Loucy (cell line): Measurements from ENCODE around the gene DIP2A.
"Not testable (repeated sequence)": the region's sequence is repeated elsewhere in the genome, so short reads cannot be mapped to it uniquely, and the experiment has no call there.

Experiments used
- H2AFZ ChIP-seq: fragments of 200-600 bp; sonication (generic); 2 replicates; pipeline ENCODE4 v1.6.0; 2016; ENCODE audit warnings: antibody characterized with exemption, mild to moderate bottlenecking, low read length, moderate library complexity
- H3F3A ChIP-seq: fragments of 200-600 bp; 2 replicates; pipeline ENCODE4 v1.6.0; 2016; ENCODE audit warnings: antibody characterized with exemption, low read depth, mild to moderate bottlenecking
- H3K27me3 ChIP-seq: fragments of 200-600 bp; sonication (generic); 2 replicates; pipeline ENCODE4 v1.6.1; 2014; ENCODE audit warnings: low read length, mild to moderate bottlenecking; ENCODE audit not compliant: insufficient read depth, poor library complexity, severe bottlenecking
- H3K36me3 ChIP-seq: fragments of 200-600 bp; sonication (generic); 2 replicates; pipeline ENCODE4 v1.6.1; 2016; ENCODE audit warnings: low read length; ENCODE audit not compliant: insufficient read depth
- H3K4me1 ChIP-seq: fragments of 200-600 bp; sonication (generic); 2 replicates; pipeline ENCODE4 v1.5.1; 2014; ENCODE audit warnings: low read length, mild to moderate bottlenecking; ENCODE audit not compliant: insufficient read depth, poor library complexity, severe bottlenecking
- H3K4me2 ChIP-seq: fragments of 200-600 bp; sonication (generic); 2 replicates; pipeline ENCODE4 v1.6.0; 2014; ENCODE audit warnings: antibody characterized with exemption, low read length, low read depth, mild to moderate bottlenecking; ENCODE audit not compliant: poor library complexity, severe bottlenecking
- H3K4me3 ChIP-seq: fragments of 200-600 bp; sonication (generic); 2 replicates; pipeline ENCODE4 v1.5.1; 2014; ENCODE audit warnings: low read length, mild to moderate bottlenecking, mixed read lengths; ENCODE audit not compliant: poor library complexity, severe bottlenecking
- H3K79me2 ChIP-seq: fragments of 200-600 bp; sonication (generic); 2 replicates; pipeline ENCODE4 v1.6.1; 2014; ENCODE audit warnings: low read length; ENCODE audit not compliant: insufficient read depth
- H3K9ac ChIP-seq: fragments of 200-600 bp; sonication (generic); 2 replicates; pipeline ENCODE4 v1.6.0; 2014; ENCODE audit warnings: mild to moderate bottlenecking, low read depth, low read length, moderate library complexity; ENCODE audit not compliant: poor library complexity, severe bottlenecking
- H3K9me2 ChIP-seq: fragments of 200-600 bp; sonication (generic); replicated peaks from 2 replicates; pipeline ENCODE4 v1.6.1; 2016; ENCODE audit warnings: low read depth, low read length, mixed read lengths
- H3K9me3 ChIP-seq: fragments of 200-600 bp; sonication (generic); 2 replicates; pipeline ENCODE4 v1.6.1; 2014; ENCODE audit warnings: mild to moderate bottlenecking, antibody characterized with exemption, low read length, low read depth; ENCODE audit not compliant: insufficient read depth
- H4K20me1 ChIP-seq: fragments of 200-600 bp; sonication (generic); 2 replicates; pipeline ENCODE4 v1.6.0; 2014; ENCODE audit warnings: antibody characterized with exemption, low read length, mild to moderate bottlenecking; ENCODE audit not compliant: insufficient read depth, poor library complexity, severe bottlenecking
- EZH2phosphoT487 ChIP-seq: fragments of 200-600 bp; IDR thresholded peaks from 2 replicates; pipeline ENCODE4 v1.6.1; 2018; ENCODE audit warnings: antibody characterized with exemption, mild to moderate bottlenecking, moderate library complexity, borderline replicate concordance
- TF ChIP-seq, protein P1 (sequence below): fragments of 200-600 bp; sonication (generic); conservative IDR thresholded peaks from 2 replicates; pipeline ENCODE4 v1.5.1; 2014; ENCODE audit warnings: mild to moderate bottlenecking, antibody characterized with exemption, low read length

The DIP2A gene

DNA sequence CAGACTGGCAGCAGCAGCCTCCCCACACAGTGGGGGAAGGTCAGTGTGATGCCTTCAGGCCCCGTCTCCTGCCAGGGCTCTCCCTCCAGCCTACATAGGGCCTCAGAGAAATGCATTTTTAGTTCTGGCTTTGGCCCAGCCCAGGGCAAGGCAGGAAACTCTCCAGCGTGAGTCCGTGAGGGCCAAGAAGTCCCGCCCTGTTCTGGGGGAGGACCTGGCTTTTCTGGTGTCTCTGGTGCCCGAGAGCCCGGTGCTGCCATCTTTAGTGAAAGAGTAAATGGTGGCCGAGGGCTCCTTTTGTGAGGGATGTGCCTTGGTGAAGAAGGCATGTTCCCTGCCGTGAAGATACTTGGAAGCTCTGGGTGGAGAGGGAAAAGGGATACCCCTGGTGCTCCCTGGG, 14.8 kb upstream of the DIP2A start:
- Histone ChIP-seq H3K79me2 (no peaks in the 10 kb centered on the region), H3K4me1 (no peaks in the 10 kb centered on the region), H3K27me3 (no peaks in the 10 kb centered on the region), H3K9me3 (peaks cover 8% of the 10 kb centered on the region; the same call in 1 of the 2 replicates), H2AFZ (no peak overlapping the region), H4K20me1 (no peaks in the 10 kb centered on the region), H3F3A (no peaks in the 10 kb centered on the region), H3K4me3 (no peak overlapping the region), H3K36me3 (peaks cover 56% of the 10 kb centered on the region), H3K4me2 (no peak overlapping the region), H3K9ac (no peak overlapping the region), H3K9me2 (no peaks in the 10 kb centered on the region)
- TF ChIP-seq, protein P1, sequence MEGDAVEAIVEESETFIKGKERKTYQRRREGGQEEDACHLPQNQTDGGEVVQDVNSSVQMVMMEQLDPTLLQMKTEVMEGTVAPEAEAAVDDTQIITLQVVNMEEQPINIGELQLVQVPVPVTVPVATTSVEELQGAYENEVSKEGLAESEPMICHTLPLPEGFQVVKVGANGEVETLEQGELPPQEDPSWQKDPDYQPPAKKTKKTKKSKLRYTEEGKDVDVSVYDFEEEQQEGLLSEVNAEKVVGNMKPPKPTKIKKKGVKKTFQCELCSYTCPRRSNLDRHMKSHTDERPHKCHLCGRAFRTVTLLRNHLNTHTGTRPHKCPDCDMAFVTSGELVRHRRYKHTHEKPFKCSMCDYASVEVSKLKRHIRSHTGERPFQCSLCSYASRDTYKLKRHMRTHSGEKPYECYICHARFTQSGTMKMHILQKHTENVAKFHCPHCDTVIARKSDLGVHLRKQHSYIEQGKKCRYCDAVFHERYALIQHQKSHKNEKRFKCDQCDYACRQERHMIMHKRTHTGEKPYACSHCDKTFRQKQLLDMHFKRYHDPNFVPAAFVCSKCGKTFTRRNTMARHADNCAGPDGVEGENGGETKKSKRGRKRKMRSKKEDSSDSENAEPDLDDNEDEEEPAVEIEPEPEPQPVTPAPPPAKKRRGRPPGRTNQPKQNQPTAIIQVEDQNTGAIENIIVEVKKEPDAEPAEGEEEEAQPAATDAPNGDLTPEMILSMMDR, result no peak
- TF ChIP-seq EZH2phosphoT487, result no peak

DNA sequence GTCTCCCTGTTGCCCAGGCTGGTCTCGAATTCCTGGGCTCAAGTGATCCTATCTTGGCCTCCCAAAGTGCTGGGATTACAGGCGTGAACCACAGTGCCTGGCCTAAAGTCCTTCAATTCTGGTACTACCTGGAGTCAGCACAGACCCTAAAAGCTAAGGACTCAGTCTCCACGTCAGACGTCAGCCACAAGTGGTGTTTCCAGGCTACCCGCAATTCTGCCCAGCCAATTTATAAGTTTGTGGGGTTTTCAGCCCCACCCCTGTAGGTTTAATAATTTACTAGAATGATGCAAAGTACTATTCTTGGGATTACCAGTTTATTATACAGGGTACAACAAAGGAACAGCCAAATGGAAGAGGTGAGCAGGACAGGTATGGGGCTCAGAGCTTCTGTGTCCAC, 10.6 kb upstream of the DIP2A start:
- Histone ChIP-seq H3K36me3 (peaks cover 14% of the 10 kb centered on the region; the same call in 1 of the 2 replicates), H4K20me1 (no peaks in the 10 kb centered on the region), H3K27me3 (no peaks in the 10 kb centered on the region), H2AFZ (no peak overlapping the region), H3F3A (no peaks in the 10 kb centered on the region), H3K9me3 (peaks cover 12% of the 10 kb centered on the region; the same call in 1 of the 2 replicates), H3K4me1 (no peaks in the 10 kb centered on the region), H3K9ac (no peak overlapping the region), H3K9me2 (no peaks in the 10 kb centered on the region), H3K4me2 (no peak overlapping the region), H3K79me2 (no peaks in the 10 kb centered on the region), H3K4me3 (no peak overlapping the region)
- no peak for TF ChIP-seq EZH2phosphoT487
- TF ChIP-seq, protein P1, result no peak

DNA sequence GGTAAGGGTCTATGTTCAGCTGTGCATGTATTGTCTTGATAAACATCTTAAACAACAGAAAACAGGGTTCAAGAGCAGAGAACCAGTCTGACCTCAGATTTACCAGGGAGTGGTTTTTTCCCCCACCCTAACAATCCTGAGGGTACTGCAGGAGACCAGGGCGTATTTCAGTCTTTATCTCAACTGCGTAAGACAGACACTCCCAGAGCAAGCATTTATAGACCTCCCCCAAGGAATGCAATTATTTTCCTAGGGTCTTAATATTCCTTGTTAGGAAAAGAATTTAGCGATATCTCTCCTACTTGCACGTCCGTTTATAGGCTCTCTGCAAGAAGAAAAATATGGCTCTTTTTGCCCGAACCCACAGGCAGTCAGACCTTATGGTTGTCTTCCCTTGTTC, 9.8 kb upstream of the DIP2A start:
- H4K20me1 ChIP-seq, H3K27me3 ChIP-seq, H3K9me2 ChIP-seq, H3K4me3 ChIP-seq, H2AFZ ChIP-seq, H3K36me3 ChIP-seq, H3K4me2 ChIP-seq, H3F3A ChIP-seq, H3K79me2 ChIP-seq, H3K4me1 ChIP-seq, H3K9ac ChIP-seq: not testable (repeated sequence)
- H3K9me3 ChIP-seq, result peaks cover 12% of the 10 kb centered on the region; the same call in 1 of the 2 replicates

DNA sequence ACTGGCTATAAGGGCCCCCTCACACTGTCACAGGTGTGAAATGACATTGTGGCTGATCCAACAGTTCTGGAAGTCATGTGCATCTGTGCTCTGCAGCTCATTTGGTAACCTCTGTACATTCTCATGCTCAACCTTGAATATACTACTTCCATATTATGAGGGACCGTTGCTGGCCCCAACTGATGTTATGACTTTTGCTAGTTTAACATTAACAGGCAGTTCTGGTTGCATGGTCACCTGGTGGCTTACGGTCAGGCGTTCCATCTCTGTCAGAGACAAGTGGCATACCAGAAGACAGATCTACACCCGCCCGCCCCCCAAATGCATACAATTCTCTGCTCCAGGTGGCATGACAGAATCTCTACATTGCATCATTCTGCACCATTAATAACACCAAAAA, 6.0 kb upstream of the DIP2A start:
- Histone ChIP-seq H3K9ac (no peak overlapping the region), H3F3A (no peaks in the 10 kb centered on the region), H3K4me1 (peaks cover 24% of the 10 kb centered on the region), H3K4me2 (no peak overlapping the region), H3K9me2 (no peaks in the 10 kb centered on the region), H3K79me2 (peaks cover 23% of the 10 kb centered on the region), H3K36me3 (no peaks in the 10 kb centered on the region), H4K20me1 (no peaks in the 10 kb centered on the region), H3K27me3 (no peaks in the 10 kb centered on the region), H2AFZ (no peak overlapping the region), H3K9me3 (peaks cover 12% of the 10 kb centered on the region; the same call in 1 of the 2 replicates), H3K4me3 (no peak overlapping the region)
- TF ChIP-seq EZH2phosphoT487, result no peak
- TF ChIP-seq, protein P1, result no peak
